ENCODE results near the gene C21orf58.

- no peak for TF ChIP-seq CTCF (IDR thresholded peaks at IDR 0.05; ENCODE audit: low read length)
- TF ChIP-seq EZH2 (IDR thresholded peaks at IDR 0.05; ENCODE audit: borderline replicate concordance, low read length): no peak
Measured at GRCh38 chr21:46347203-46347550, 23.5 kb upstream of the C21orf58 start.

All from OCI-LY1 (cell line).